Measurements from ENCODE around the gene NBDY.
"Not testable (repeated sequence)": the region's sequence is repeated elsewhere in the genome, so short reads cannot be mapped to it uniquely, and the experiment has no call there.

GRCh38 chrX:56778924-56779468, 50.0 kb downstream of the NBDY start:
- TF ChIP-seq CTCF (IDR thresholded peaks at IDR 0.05); ZNF121 (CRISPR knock-in tag; IDR thresholded peaks at IDR 0.05); TP53 (CRISPR knock-in tag; IDR thresholded peaks at IDR 0.05); FOXJ3 (CRISPR knock-in tag; IDR thresholded peaks at IDR 0.05; ENCODE audit: borderline replicate concordance); ZNF263 (CRISPR knock-in tag; IDR thresholded peaks at IDR 0.05; ENCODE audit: low read depth); E2F5 (CRISPR knock-in tag; IDR thresholded peaks at IDR 0.05); MAX (CRISPR knock-in tag; IDR thresholded peaks at IDR 0.05); JUN (CRISPR knock-in tag; IDR thresholded peaks at IDR 0.05); CBFB (CRISPR knock-in tag; IDR thresholded peaks at IDR 0.05; ENCODE audit: low read depth); MLX (CRISPR knock-in tag; IDR thresholded peaks at IDR 0.05); CREM (CRISPR knock-in tag; IDR thresholded peaks at IDR 0.05): not testable (repeated sequence)
